Natural killer cell (primary cell): ENCODE data around the gene ANKRD29. TPM values are rescaled to one million over a fixed set of nuclear protein-coding genes. Genes with fewer than 3 reads are reported as not detected.
"Not testable (repeated sequence)": the region's sequence is repeated elsewhere in the genome, so short reads cannot be mapped to it uniquely, and the experiment has no call there.

Source experiments
- ATAC-seq, 3 donors: fragments of 150-1000 bp in 2 of 3; fragments of 200-7000 bp in 1 of 3; cut with Tn5 transposase; 1 replicate in 1 of 3; 2 replicates in 2 of 3; pipeline ENCODE4 v1.10.0; 2021; ENCODE audit warnings: mild to moderate bottlenecking in 2 of 3, moderate library complexity in 2 of 3
- DNase-seq, 2 donors: peaks; one replicate each; pipeline versions ENCODE4 v3.0.0 to v3.0.0-alpha.2; 2013 to 2021; ENCODE audit warnings: mixed read lengths in 1 of 2
- H3K27ac ChIP-seq: one replicate; pipeline ENCODE4 v1.5.1; 2013; ENCODE audit warnings: mild to moderate bottlenecking, low read length
- H3K27me3 ChIP-seq: one replicate; pipeline ENCODE4 v1.6.1; 2013; ENCODE audit warnings: low read length; ENCODE audit not compliant: control insufficient read depth, insufficient read depth
- H3K36me3 ChIP-seq: one replicate; pipeline ENCODE4 v1.6.1; 2013; ENCODE audit warnings: low read length; ENCODE audit not compliant: control insufficient read depth, insufficient read depth
- H3K4me1 ChIP-seq: one replicate; pipeline ENCODE4 v1.6.1; 2013; ENCODE audit warnings: low read length; ENCODE audit not compliant: control insufficient read depth, insufficient read depth
- H3K4me3 ChIP-seq: one replicate; pipeline ENCODE4 v1.5.1; 2013; ENCODE audit warnings: low read length
- H3K9me3 ChIP-seq: one replicate; pipeline ENCODE4 v1.6.1; 2013; ENCODE audit warnings: low read length; ENCODE audit not compliant: control insufficient read depth, insufficient read depth
- H3K27ac Mint-ChIP-seq, 2 donors: one replicate each; pipeline ENCODE4 v1.8.0; 2022; ENCODE audit warnings: mild to moderate bottlenecking in 2 of 2, mixed read lengths in 2 of 2, moderate library complexity in 1 of 2
- H3K27me3 Mint-ChIP-seq, 2 donors: one replicate each; pipeline ENCODE4 v1.8.0; 2022; ENCODE audit warnings: low read depth in 2 of 2, mixed read lengths in 2 of 2
- H3K36me3 Mint-ChIP-seq: one replicate; pipeline ENCODE4 v1.8.0; 2022; ENCODE audit warnings: mixed read lengths
- H3K4me1 Mint-ChIP-seq, 2 donors: one replicate each; pipeline ENCODE4 v1.8.0; 2022; ENCODE audit warnings: mixed read lengths in 2 of 2
- H3K4me3 Mint-ChIP-seq: one replicate; pipeline ENCODE4 v1.8.0; 2022; ENCODE audit warnings: mild to moderate bottlenecking, moderate library complexity, mixed read lengths
- H3K9me3 Mint-ChIP-seq, 2 donors: one replicate each; pipeline ENCODE4 v1.8.0; 2022; ENCODE audit warnings: mixed read lengths in 2 of 2
- WGBS: methylation state at CpG from one replicate; pipeline ENCODE4 v1.1.7; 2013; ENCODE audit warnings: missing lambda C conversion rate; ENCODE audit not compliant: insufficient coverage; 5-methylcytosine and 5-hydroxymethylcytosine counted together
- intact Hi-C: fragments of 100-400 bp; cut with micrococcal nuclease; formaldehyde crosslinking; loops from one replicate; pipeline ENCODE4 v1.14.2; 2022
- total RNA-seq, 4 donors: library from RNA; stranded (reverse); fragments of 120-200 nt in 1 of 4; gene quantifications; one replicate each; pipeline versions ENCODE4 v1.2.3 to v1.2.4, GENCODE V29; 2013 to 2022
- TF ChIP-seq, protein P1 (sequence below): fragments of 200-600 bp; IDR thresholded peaks from one replicate; pipeline ENCODE4 v1.8.0; 2022; ENCODE audit warnings: antibody characterized with exemption

ANKRD29 gene
- total RNA-seq, 3 donors from 2014 or later (not counting 1 experiment from before 2014, with no cell fraction given): 0.35 to 0.45 TPM; not detected in 1

DNA sequence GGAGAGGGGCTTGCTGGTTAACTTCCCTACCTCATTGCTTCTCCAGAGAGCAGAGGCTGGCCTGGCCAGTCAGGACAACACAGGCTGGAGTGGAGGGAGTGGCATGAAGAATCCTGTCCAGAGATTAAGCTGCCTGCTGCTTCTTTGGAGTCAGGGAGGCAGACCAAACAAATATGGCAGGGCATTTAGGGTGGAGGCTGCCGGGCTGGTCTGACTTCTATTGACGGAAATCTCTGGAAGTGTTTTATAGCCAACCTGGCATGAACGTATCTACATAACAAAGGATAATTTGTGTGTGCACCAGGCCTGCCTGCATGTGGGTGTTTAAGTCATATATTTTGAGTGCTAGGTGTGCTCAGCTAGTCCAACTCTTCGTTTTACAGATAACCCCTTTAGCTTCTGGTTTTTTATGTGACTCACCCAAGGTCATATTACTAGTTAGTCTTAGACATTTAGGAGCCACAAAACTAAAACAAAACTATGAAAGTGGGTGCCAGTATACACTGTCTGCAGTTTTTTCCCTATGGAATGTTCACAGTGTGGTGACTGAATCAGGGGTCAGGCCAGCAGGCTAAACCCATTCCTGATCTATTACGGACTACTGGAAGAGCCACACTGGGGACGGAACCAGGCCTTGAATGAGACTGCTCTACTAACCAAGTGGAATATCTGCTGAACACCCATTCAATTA, 81.9 kb downstream of the ANKRD29 start:
- Mint-ChIP-seq H3K27ac (peak overlapping the region; percentile 81 to 94), H3K4me1 (peaks cover 74 to 84% of the 10 kb centered on the region in 2 donors), H3K4me3 (peak overlapping the region; percentile 31), H3K9me3 (no peaks in the 10 kb centered on the region), H3K27me3 (no peaks in the 10 kb centered on the region), H3K36me3 (peaks cover 5% of the 10 kb centered on the region)
- Histone ChIP-seq H3K9me3 (no peaks in the 10 kb centered on the region), H3K36me3 (peaks cover 10% of the 10 kb centered on the region), H3K4me1 (peaks cover 59% of the 10 kb centered on the region), H3K27me3 (no peaks in the 10 kb centered on the region), H3K27ac (no peak overlapping the region), H3K4me3 (no peak overlapping the region)
- TF ChIP-seq, protein P1, sequence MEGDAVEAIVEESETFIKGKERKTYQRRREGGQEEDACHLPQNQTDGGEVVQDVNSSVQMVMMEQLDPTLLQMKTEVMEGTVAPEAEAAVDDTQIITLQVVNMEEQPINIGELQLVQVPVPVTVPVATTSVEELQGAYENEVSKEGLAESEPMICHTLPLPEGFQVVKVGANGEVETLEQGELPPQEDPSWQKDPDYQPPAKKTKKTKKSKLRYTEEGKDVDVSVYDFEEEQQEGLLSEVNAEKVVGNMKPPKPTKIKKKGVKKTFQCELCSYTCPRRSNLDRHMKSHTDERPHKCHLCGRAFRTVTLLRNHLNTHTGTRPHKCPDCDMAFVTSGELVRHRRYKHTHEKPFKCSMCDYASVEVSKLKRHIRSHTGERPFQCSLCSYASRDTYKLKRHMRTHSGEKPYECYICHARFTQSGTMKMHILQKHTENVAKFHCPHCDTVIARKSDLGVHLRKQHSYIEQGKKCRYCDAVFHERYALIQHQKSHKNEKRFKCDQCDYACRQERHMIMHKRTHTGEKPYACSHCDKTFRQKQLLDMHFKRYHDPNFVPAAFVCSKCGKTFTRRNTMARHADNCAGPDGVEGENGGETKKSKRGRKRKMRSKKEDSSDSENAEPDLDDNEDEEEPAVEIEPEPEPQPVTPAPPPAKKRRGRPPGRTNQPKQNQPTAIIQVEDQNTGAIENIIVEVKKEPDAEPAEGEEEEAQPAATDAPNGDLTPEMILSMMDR: no peak
- intact Hi-C loops: no loop called here
- DNase-seq (no peak), ATAC-seq (no peak)
- 96% methylated on average over 6 of the region's 6 CpGs for WGBS

DNA sequence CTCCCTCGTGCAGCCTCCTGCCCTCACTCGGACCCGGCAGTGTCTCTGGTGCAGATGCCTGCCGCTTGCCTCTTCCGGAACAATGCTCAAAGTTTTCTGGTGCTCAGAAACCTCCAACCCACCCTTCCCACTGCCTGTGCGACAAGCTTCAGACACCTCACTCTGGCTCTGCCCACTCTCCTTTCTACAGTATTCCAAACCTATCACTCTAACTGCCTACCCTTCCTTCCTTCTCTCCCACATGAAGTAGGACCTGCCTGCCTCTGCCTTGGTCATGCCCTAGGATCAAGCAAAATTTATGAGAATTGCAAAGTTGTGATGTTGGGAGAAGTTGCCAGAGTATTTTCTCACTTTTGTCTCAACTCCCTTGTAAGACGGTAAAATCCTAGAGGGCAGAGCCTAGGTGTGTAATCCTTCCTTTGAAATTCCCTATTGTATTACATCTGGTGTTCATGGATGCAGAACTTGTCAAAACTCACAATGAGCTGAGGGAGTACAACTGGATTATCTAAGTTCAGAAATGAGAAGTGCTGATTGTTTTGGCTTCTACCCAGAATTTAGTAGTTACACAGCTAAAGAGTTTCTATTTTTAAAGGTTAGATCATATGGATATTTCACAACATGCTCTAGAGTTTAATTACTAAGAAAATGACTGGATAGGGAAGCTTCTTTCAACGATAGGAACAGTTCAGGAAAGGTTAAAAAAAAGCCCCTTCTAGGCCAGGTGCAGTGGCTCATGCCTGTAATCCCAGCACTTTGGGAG, 83.6 kb downstream of the ANKRD29 start:
- H3K27ac Mint-ChIP-seq: peak overlapping the region; percentile 81 to 94
- no peaks in the 10 kb centered on the region for H3K27me3 ChIP-seq
- H3K27ac ChIP-seq: no peak overlapping the region
- intact Hi-C loops: loop anchor here (10.0 kb wide), 1 partner anchor 436 kb away; the partner anchor contains the start of gene TTC39C
- H3K4me1 ChIP-seq: peaks cover 60% of the 10 kb centered on the region
- DNase-seq: no peak
- H3K9me3 ChIP-seq: no peaks in the 10 kb centered on the region
- H3K4me3 Mint-ChIP-seq: peak overlapping the region; percentile 65
- no peaks in the 10 kb centered on the region for H3K9me3 Mint-ChIP-seq
- WGBS: 82% methylated on average over 8 of the region's 8 CpGs
- peaks cover 13% of the 10 kb centered on the region for H3K36me3 ChIP-seq
- peaks cover 76 to 80% of the 10 kb centered on the region in 2 donors for H3K4me1 Mint-ChIP-seq
- TF ChIP-seq, protein P1: no peak
- peaks cover 5% of the 10 kb centered on the region for H3K36me3 Mint-ChIP-seq
- no peak for ATAC-seq
- no peak overlapping the region for H3K4me3 ChIP-seq
- no peaks in the 10 kb centered on the region for H3K27me3 Mint-ChIP-seq

DNA sequence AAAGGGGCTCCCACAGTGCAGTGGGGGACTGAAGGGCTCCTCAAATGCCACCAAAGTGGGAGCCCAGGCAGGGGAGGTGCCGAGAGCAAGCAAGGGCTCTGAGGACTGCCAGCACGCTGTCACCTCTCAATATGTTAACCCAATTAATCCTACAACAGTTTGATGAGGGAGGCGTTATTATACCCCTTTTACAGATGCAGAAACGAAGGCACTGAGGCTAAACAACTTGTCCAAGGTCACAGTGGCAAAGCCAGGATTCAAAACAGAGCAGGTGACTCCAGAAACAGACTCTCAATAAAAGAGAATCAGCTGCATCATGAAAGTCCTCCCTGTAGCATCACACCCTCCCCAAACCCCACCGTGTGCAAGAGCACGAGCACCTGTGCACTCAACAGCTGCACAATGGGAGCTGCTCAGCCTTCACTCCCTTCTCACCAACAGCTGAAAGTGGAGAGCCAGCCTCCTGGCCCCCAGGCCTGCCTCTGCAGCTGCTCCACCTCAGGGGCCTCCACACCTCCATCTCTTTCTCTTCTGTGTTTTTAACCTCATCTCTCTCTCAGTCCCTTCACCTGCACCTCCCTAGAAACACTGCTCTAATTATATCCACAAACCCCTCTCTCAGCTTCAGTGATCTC, 84.5 kb downstream of the ANKRD29 start:
- intact Hi-C loops: loop anchor here (10.0 kb wide), 1 partner anchor 437 kb away; the partner anchor contains the start of gene TTC39C

DNA sequence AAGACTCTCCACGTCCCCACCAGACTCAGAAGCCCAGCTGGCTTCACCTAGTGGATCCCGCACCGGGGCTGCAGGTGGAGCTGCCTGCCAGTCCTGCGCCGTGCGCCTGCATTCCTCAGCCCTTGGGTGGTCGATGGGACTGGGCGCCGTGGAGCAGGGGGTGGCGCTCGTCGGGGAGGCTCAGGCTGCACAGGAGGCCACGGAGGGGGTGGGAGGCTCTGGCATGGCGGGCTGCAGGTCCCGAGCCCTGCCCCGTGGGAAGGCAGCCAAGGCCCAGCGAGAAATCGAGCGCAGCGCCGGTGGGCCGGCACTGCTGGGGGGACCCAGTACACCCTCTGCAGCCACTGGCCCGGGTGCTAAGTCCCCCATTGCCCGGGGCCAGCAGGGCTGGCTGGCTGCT, 85.2 kb downstream of the ANKRD29 start:
- not testable (repeated sequence) for ATAC-seq, H3K4me3 Mint-ChIP-seq, H3K9me3 ChIP-seq, H3K4me3 ChIP-seq, H3K36me3 Mint-ChIP-seq, H3K9me3 Mint-ChIP-seq, H3K27me3 ChIP-seq, H3K27me3 Mint-ChIP-seq, H3K27ac ChIP-seq, DNase-seq
- Mint-ChIP-seq H3K27ac (peak overlapping the region in 1 of 2 donors; percentile 76), H3K4me1 (peaks cover 74 to 78% of the 10 kb centered on the region in 2 donors)
- Histone ChIP-seq H3K36me3 (peaks cover 16% of the 10 kb centered on the region), H3K4me1 (peaks cover 56% of the 10 kb centered on the region)
- intact Hi-C loops: loop anchor here (10.0 kb wide), 1 partner anchor 437 kb away; the partner anchor contains the start of gene TTC39C
- 99% methylated on average over 21 of the region's 24 CpGs for WGBS

More for the DNA sequence above, 84.5 kb downstream of the ANKRD29 start:
- no peaks in the 10 kb centered on the region for H3K27me3 Mint-ChIP-seq
- Histone ChIP-seq H3K4me3 (no peak overlapping the region), H3K9me3 (no peaks in the 10 kb centered on the region), H3K27me3 (no peaks in the 10 kb centered on the region), H3K36me3 (peaks cover 13% of the 10 kb centered on the region), H3K27ac (no peak overlapping the region), H3K4me1 (peaks cover 57% of the 10 kb centered on the region)
- no peak for DNase-seq
- no peaks in the 10 kb centered on the region for H3K9me3 Mint-ChIP-seq
- no peak for ATAC-seq
- peaks cover 76 to 78% of the 10 kb centered on the region in 2 donors for H3K4me1 Mint-ChIP-seq
- H3K36me3 Mint-ChIP-seq: peaks cover 5% of the 10 kb centered on the region
- TF ChIP-seq, protein P1: no peak
- H3K4me3 Mint-ChIP-seq: peak overlapping the region; percentile 65
- peak overlapping the region; percentile 81 to 94 for H3K27ac Mint-ChIP-seq
- WGBS: 66% methylated on average over 5 of the region's 6 CpGs
